ENCODE results near the gene ADRB1.

ADRB1 gene

DNA sequence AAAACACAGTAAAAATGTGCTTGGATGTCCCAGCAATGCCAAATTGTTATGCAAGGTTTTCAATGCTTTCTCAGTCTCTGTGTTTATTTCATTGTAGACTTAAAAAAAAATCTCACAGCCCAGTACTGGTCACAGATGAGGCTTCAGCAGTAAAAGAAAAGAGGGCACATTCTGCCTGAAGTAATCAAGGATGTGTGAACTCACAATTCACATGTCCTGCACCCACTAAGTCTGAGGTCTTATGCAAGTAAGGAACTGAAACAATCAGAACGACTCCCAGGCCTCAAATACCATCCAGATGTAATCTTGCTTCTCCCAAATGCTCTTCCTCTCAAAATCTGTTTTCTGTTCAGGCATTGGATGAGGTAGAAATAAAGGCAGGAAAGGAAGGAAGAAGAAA is 33.7 kb downstream of the ADRB1 start:
- H2AK5ac ChIP-seq (ENCODE audit: low read length) = no peak overlapping the region
- no peak overlapping the region for H3K27ac ChIP-seq (ENCODE audit: low read depth, low read length)
- H3K23ac ChIP-seq (ENCODE audit: low read length) = no peak overlapping the region
- no peak for DNase-seq
- no peak overlapping the region for H2BK15ac ChIP-seq (replicated peaks; ENCODE audit: low read depth)
- no peak overlapping the region for H4K5ac ChIP-seq (ENCODE audit: low read length)
- no peaks in the 10 kb centered on the region for H3K27me3 ChIP-seq (ENCODE audit: insufficient read depth, low read length, poor library complexity)
- no peak overlapping the region for H2BK5ac ChIP-seq (ENCODE audit: low read length)
- no peaks in the 10 kb centered on the region for H3K36me3 ChIP-seq (ENCODE audit: control insufficient read depth, insufficient read depth, low read length)
- H3K79me1 ChIP-seq (ENCODE audit: low read length) = no peaks in the 10 kb centered on the region
- no peak overlapping the region for H4K8ac ChIP-seq (ENCODE audit: low read depth, low read length)
- no peaks in the 10 kb centered on the region for H3K4me1 ChIP-seq (ENCODE audit: control insufficient read depth, low read depth, low read length)
- H3K4me2 ChIP-seq (ENCODE audit: low read length) = no peak overlapping the region
- WGBS (ENCODE audit: extremely low coverage, insufficient coverage, low lambda C conversion rate) = no CpG with 5 or more reads among the region's 1 CpG
- H3K56ac ChIP-seq (ENCODE audit: low read length) = no peak overlapping the region
- no peak overlapping the region for H3K9ac ChIP-seq (ENCODE audit: low read length)
- no peak overlapping the region for H3K18ac ChIP-seq (ENCODE audit: low read length)
- H3K4me3 ChIP-seq (ENCODE audit: low read length) = no peak overlapping the region
- no peak overlapping the region for H2BK120ac ChIP-seq (ENCODE audit: low read depth, low read length)
- no peak overlapping the region for H3K4ac ChIP-seq (ENCODE audit: low read depth, low read length)
- no peaks in the 10 kb centered on the region for H3K79me2 ChIP-seq (ENCODE audit: control insufficient read depth, insufficient read depth, low read length)

DNA sequence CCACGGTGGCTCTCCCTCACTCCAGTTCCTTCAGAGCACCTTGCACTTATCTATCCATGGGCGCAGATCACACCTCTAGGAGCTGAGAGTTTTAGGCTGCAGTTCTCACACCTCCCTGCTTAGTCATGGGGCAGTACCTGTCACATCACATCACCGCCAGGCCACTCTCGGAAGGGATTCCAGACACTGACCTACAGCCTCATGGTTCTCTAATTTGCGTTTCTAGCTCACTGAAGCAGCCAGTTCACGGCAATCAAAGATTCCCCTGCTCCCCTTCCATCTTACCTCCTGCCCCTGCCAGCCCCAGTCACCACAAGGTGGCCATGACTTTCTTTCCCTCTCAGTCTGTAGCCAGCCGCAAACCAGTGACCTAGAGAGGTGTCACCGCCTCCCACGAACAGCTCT is 34.2 kb downstream of the ADRB1 start:
- H3K27ac ChIP-seq (ENCODE audit: low read depth, low read length) = no peak overlapping the region
- peak; percentile 77 for DNase-seq

DNA sequence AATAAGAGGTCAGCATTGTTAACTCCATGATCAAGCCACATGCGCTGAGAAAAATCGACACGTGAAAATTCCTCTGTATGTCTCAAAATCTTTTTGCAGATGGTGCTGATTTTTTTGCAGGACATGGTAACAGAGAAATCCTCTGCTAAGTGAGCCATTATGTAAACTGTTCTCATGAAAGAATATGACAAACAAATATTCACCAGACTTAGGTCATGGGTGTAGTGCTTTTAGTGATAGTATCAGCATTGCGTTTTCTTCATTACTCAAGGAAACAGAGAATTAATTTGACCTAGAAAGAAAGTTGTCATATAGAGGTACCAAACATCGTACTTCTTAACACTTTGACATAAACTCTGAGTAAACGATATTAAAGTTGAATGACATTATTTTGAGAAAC is 34.7 kb downstream of the ADRB1 start:
- no peak overlapping the region for H3K18ac ChIP-seq (ENCODE audit: low read length)
- H3K56ac ChIP-seq (ENCODE audit: low read length) = no peak overlapping the region
- H4K5ac ChIP-seq (ENCODE audit: low read length) = no peak overlapping the region
- H3K79me2 ChIP-seq (ENCODE audit: control insufficient read depth, insufficient read depth, low read length) = no peaks in the 10 kb centered on the region
- DNase-seq = no peak
- H3K4me3 ChIP-seq (ENCODE audit: low read length) = no peak overlapping the region
- H4K8ac ChIP-seq (ENCODE audit: low read depth, low read length) = no peak overlapping the region
- H2BK120ac ChIP-seq (ENCODE audit: low read depth, low read length) = no peak overlapping the region
- no peak overlapping the region for H3K4me2 ChIP-seq (ENCODE audit: low read length)
- no peak overlapping the region for H3K9ac ChIP-seq (ENCODE audit: low read length)
- no peak overlapping the region for H2BK5ac ChIP-seq (ENCODE audit: low read length)
- no peaks in the 10 kb centered on the region for H3K4me1 ChIP-seq (ENCODE audit: control insufficient read depth, low read depth, low read length)
- H3K27me3 ChIP-seq (ENCODE audit: insufficient read depth, low read length, poor library complexity) = no peaks in the 10 kb centered on the region
- H2BK15ac ChIP-seq (replicated peaks; ENCODE audit: low read depth) = no peak overlapping the region
- H3K36me3 ChIP-seq (ENCODE audit: control insufficient read depth, insufficient read depth, low read length) = no peaks in the 10 kb centered on the region
- H3K79me1 ChIP-seq (ENCODE audit: low read length) = no peaks in the 10 kb centered on the region
- no peak overlapping the region for H3K23ac ChIP-seq (ENCODE audit: low read length)
- H2AK5ac ChIP-seq (ENCODE audit: low read length) = no peak overlapping the region
- WGBS (ENCODE audit: extremely low coverage, insufficient coverage, low lambda C conversion rate) = no CpG with 5 or more reads among the region's 6 CpGs
- no peak overlapping the region for H3K4ac ChIP-seq (ENCODE audit: low read depth, low read length)
- H3K27ac ChIP-seq (ENCODE audit: low read depth, low read length) = no peak overlapping the region

More for the DNA sequence above, 34.2 kb downstream of the ADRB1 start:
- Histone ChIP-seq H2BK15ac (replicated peaks; ENCODE audit: low read depth) (no peak overlapping the region), H4K5ac (ENCODE audit: low read length) (no peak overlapping the region), H2BK120ac (ENCODE audit: low read depth, low read length) (no peak overlapping the region), H3K18ac (ENCODE audit: low read length) (no peak overlapping the region), H3K36me3 (ENCODE audit: control insufficient read depth, insufficient read depth, low read length) (no peaks in the 10 kb centered on the region), H3K4me1 (ENCODE audit: control insufficient read depth, low read depth, low read length) (no peaks in the 10 kb centered on the region), H2BK5ac (ENCODE audit: low read length) (no peak overlapping the region), H3K9ac (ENCODE audit: low read length) (no peak overlapping the region), H2AK5ac (ENCODE audit: low read length) (no peak overlapping the region), H3K4me3 (ENCODE audit: low read length) (no peak overlapping the region), H3K79me1 (ENCODE audit: low read length) (no peaks in the 10 kb centered on the region), H3K4me2 (ENCODE audit: low read length) (no peak overlapping the region), H4K8ac (ENCODE audit: low read depth, low read length) (no peak overlapping the region), H3K23ac (ENCODE audit: low read length) (no peak overlapping the region), H3K27me3 (ENCODE audit: insufficient read depth, low read length, poor library complexity) (no peaks in the 10 kb centered on the region), H3K4ac (ENCODE audit: low read depth, low read length) (no peak overlapping the region), H3K79me2 (ENCODE audit: control insufficient read depth, insufficient read depth, low read length) (no peaks in the 10 kb centered on the region), H3K56ac (ENCODE audit: low read length) (no peak overlapping the region)
- WGBS (ENCODE audit: extremely low coverage, insufficient coverage, low lambda C conversion rate) = no CpG with 5 or more reads among the region's 9 CpGs

DNA sequence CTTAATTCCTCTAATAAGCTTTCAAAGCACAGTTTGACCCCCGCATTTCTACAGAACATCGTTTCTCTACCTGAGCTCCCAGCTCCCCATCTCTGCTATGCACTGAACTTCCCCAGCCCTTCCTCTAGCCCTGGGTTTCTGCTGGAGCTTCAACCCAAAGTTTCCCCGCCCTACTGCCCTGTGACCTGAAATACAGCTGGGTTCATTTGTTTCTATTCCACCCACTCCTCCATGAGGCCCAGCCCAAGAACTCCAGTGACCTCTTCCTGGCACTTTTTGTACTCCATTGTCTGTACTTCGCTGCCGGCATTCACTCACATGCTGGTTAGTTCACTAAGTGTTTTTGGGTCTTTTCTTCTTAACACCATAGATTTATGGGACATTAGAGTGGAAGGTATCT is 35.8 kb downstream of the ADRB1 start:
- no CpG with 5 or more reads among the region's 5 CpGs for WGBS (ENCODE audit: extremely low coverage, insufficient coverage, low lambda C conversion rate)
- H2BK15ac ChIP-seq (replicated peaks; ENCODE audit: low read depth) = no peak overlapping the region

DNA sequence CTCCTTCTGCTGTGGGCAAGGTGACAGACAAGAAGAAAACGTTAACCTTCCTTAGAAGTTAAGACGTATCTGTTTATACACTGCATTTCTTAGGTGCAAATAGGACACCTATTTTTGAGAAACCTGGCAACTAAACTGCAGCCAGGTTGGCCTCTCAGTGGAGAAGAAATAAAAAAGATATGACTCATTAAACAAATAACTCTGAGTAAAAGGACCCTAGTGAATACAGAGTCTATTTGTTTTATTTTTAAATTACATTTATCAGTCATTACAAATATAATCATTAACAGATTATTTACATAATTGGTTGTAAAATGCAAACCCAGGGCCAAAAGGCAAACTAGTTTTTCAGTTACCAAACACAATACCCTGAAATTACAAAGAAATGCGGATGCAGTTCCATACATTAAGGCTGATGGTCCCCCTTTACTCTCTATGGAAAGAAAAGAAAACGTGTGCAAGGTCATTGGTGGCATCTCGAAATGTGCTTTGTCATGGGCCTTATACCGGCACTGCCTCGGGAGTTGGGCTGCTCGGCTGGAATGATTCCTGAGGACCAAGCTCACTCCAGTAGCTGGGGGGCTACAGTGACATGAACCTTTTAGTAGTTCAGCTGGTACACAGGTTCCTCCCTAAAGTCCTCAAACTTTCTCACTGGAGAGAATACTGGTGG is 38.4 kb downstream of the ADRB1 start:
- no peak overlapping the region for H3K9ac ChIP-seq (ENCODE audit: low read length)
- no CpG with 5 or more reads among the region's 8 CpGs for WGBS (ENCODE audit: extremely low coverage, insufficient coverage, low lambda C conversion rate)

More for the DNA sequence above, 35.8 kb downstream of the ADRB1 start:
- H3K9ac ChIP-seq (ENCODE audit: low read length) = no peak overlapping the region
- no peak for DNase-seq
- no peak overlapping the region for H3K27ac ChIP-seq (ENCODE audit: low read depth, low read length)
- H3K4ac ChIP-seq (ENCODE audit: low read depth, low read length) = no peak overlapping the region
- H4K8ac ChIP-seq (ENCODE audit: low read depth, low read length) = no peak overlapping the region
- H2BK120ac ChIP-seq (ENCODE audit: low read depth, low read length) = no peak overlapping the region
- H3K4me2 ChIP-seq (ENCODE audit: low read length) = no peak overlapping the region
- no peak overlapping the region for H3K56ac ChIP-seq (ENCODE audit: low read length)
- no peak overlapping the region for H3K23ac ChIP-seq (ENCODE audit: low read length)
- no peak overlapping the region for H3K18ac ChIP-seq (ENCODE audit: low read length)
- no peak overlapping the region for H2BK5ac ChIP-seq (ENCODE audit: low read length)
- no peak overlapping the region for H3K4me3 ChIP-seq (ENCODE audit: low read length)
- no peaks in the 10 kb centered on the region for H3K79me2 ChIP-seq (ENCODE audit: control insufficient read depth, insufficient read depth, low read length)
- no peaks in the 10 kb centered on the region for H3K27me3 ChIP-seq (ENCODE audit: insufficient read depth, low read length, poor library complexity)
- no peaks in the 10 kb centered on the region for H3K4me1 ChIP-seq (ENCODE audit: control insufficient read depth, low read depth, low read length)
- no peaks in the 10 kb centered on the region for H3K36me3 ChIP-seq (ENCODE audit: control insufficient read depth, insufficient read depth, low read length)
- H4K5ac ChIP-seq (ENCODE audit: low read length) = no peak overlapping the region
- no peak overlapping the region for H2AK5ac ChIP-seq (ENCODE audit: low read length)
- no peaks in the 10 kb centered on the region for H3K79me1 ChIP-seq (ENCODE audit: low read length)

DNA sequence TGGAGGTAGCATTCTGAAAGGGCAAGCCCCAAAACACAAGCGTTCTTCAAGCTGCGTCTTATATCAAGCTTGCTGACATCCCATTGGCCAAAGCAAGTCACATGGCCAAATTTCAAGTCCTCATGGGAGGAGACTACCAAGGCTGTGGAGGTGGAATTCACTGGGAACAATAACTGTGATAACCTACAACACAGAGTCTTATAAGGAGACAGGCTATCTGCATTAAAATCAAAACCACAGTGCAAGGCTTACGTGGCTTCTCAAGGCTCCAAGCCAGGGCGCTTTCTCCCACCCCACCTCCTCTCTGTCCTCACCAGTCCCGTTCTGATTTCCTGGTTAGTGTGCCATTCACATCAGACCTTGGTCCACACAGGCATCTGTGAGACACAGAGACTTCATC is 39.4 kb downstream of the ADRB1 start:
- Histone ChIP-seq H3K36me3 (ENCODE audit: control insufficient read depth, insufficient read depth, low read length) (no peaks in the 10 kb centered on the region), H3K23ac (ENCODE audit: low read length) (no peak overlapping the region), H3K9ac (ENCODE audit: low read length) (no peak overlapping the region), H3K79me2 (ENCODE audit: control insufficient read depth, insufficient read depth, low read length) (no peaks in the 10 kb centered on the region), H3K4ac (ENCODE audit: low read depth, low read length) (no peak overlapping the region), H3K4me2 (ENCODE audit: low read length) (no peak overlapping the region), H3K4me3 (ENCODE audit: low read length) (no peak overlapping the region), H3K18ac (ENCODE audit: low read length) (no peak overlapping the region), H4K5ac (ENCODE audit: low read length) (no peak overlapping the region), H3K56ac (ENCODE audit: low read length) (no peak overlapping the region), H2AK5ac (ENCODE audit: low read length) (no peak overlapping the region), H3K27me3 (ENCODE audit: insufficient read depth, low read length, poor library complexity) (no peaks in the 10 kb centered on the region), H4K8ac (ENCODE audit: low read depth, low read length) (no peak overlapping the region), H3K79me1 (ENCODE audit: low read length) (no peaks in the 10 kb centered on the region), H3K4me1 (ENCODE audit: control insufficient read depth, low read depth, low read length) (no peaks in the 10 kb centered on the region), H3K27ac (ENCODE audit: low read depth, low read length) (no peak overlapping the region), H2BK120ac (ENCODE audit: low read depth, low read length) (no peak overlapping the region), H2BK5ac (ENCODE audit: low read length) (no peak overlapping the region), H2BK15ac (replicated peaks; ENCODE audit: low read depth) (no peak overlapping the region)
- no CpG with 5 or more reads among the region's 5 CpGs for WGBS (ENCODE audit: extremely low coverage, insufficient coverage, low lambda C conversion rate)
- peak; percentile 37 for DNase-seq

More for the DNA sequence above, 38.4 kb downstream of the ADRB1 start:
- Histone ChIP-seq H2BK5ac (ENCODE audit: low read length) (no peak overlapping the region), H3K4me1 (ENCODE audit: control insufficient read depth, low read depth, low read length) (no peaks in the 10 kb centered on the region), H3K56ac (ENCODE audit: low read length) (no peak overlapping the region), H3K79me1 (ENCODE audit: low read length) (no peaks in the 10 kb centered on the region), H3K36me3 (ENCODE audit: control insufficient read depth, insufficient read depth, low read length) (no peaks in the 10 kb centered on the region), H3K79me2 (ENCODE audit: control insufficient read depth, insufficient read depth, low read length) (no peaks in the 10 kb centered on the region), H3K27me3 (ENCODE audit: insufficient read depth, low read length, poor library complexity) (no peaks in the 10 kb centered on the region), H2BK15ac (replicated peaks; ENCODE audit: low read depth) (no peak overlapping the region), H4K8ac (ENCODE audit: low read depth, low read length) (no peak overlapping the region), H3K27ac (ENCODE audit: low read depth, low read length) (no peak overlapping the region), H2AK5ac (ENCODE audit: low read length) (no peak overlapping the region), H3K4me2 (ENCODE audit: low read length) (no peak overlapping the region), H3K4ac (ENCODE audit: low read depth, low read length) (no peak overlapping the region), H2BK120ac (ENCODE audit: low read depth, low read length) (no peak overlapping the region), H3K23ac (ENCODE audit: low read length) (no peak overlapping the region), H3K4me3 (ENCODE audit: low read length) (no peak overlapping the region), H3K18ac (ENCODE audit: low read length) (no peak overlapping the region), H4K5ac (ENCODE audit: low read length) (no peak overlapping the region)
- DNase-seq = no peak
